Loucy (cell line): ENCODE measurements around the gene P2RX2.

Source experiments
- H2AFZ ChIP-seq: fragments of 200-600 bp; sonication (generic); 2 replicates; pipeline ENCODE4 v1.6.0; 2016; ENCODE audit warnings: antibody characterized with exemption, mild to moderate bottlenecking, low read length, moderate library complexity
- H3F3A ChIP-seq: fragments of 200-600 bp; 2 replicates; pipeline ENCODE4 v1.6.0; 2016; ENCODE audit warnings: antibody characterized with exemption, low read depth, mild to moderate bottlenecking
- H3K27me3 ChIP-seq: fragments of 200-600 bp; sonication (generic); 2 replicates; pipeline ENCODE4 v1.6.1; 2014; ENCODE audit warnings: low read length, mild to moderate bottlenecking; ENCODE audit not compliant: insufficient read depth, poor library complexity, severe bottlenecking
- H3K36me3 ChIP-seq: fragments of 200-600 bp; sonication (generic); 2 replicates; pipeline ENCODE4 v1.6.1; 2016; ENCODE audit warnings: low read length; ENCODE audit not compliant: insufficient read depth
- H3K4me1 ChIP-seq: fragments of 200-600 bp; sonication (generic); 2 replicates; pipeline ENCODE4 v1.5.1; 2014; ENCODE audit warnings: low read length, mild to moderate bottlenecking; ENCODE audit not compliant: insufficient read depth, poor library complexity, severe bottlenecking
- H3K4me2 ChIP-seq: fragments of 200-600 bp; sonication (generic); 2 replicates; pipeline ENCODE4 v1.6.0; 2014; ENCODE audit warnings: antibody characterized with exemption, low read length, low read depth, mild to moderate bottlenecking; ENCODE audit not compliant: poor library complexity, severe bottlenecking
- H3K4me3 ChIP-seq: fragments of 200-600 bp; sonication (generic); 2 replicates; pipeline ENCODE4 v1.5.1; 2014; ENCODE audit warnings: low read length, mild to moderate bottlenecking, mixed read lengths; ENCODE audit not compliant: poor library complexity, severe bottlenecking
- H3K79me2 ChIP-seq: fragments of 200-600 bp; sonication (generic); 2 replicates; pipeline ENCODE4 v1.6.1; 2014; ENCODE audit warnings: low read length; ENCODE audit not compliant: insufficient read depth
- H3K9ac ChIP-seq: fragments of 200-600 bp; sonication (generic); 2 replicates; pipeline ENCODE4 v1.6.0; 2014; ENCODE audit warnings: mild to moderate bottlenecking, low read depth, low read length, moderate library complexity; ENCODE audit not compliant: poor library complexity, severe bottlenecking
- H3K9me2 ChIP-seq: fragments of 200-600 bp; sonication (generic); replicated peaks from 2 replicates; pipeline ENCODE4 v1.6.1; 2016; ENCODE audit warnings: low read depth, low read length, mixed read lengths
- H3K9me3 ChIP-seq: fragments of 200-600 bp; sonication (generic); 2 replicates; pipeline ENCODE4 v1.6.1; 2014; ENCODE audit warnings: mild to moderate bottlenecking, antibody characterized with exemption, low read length, low read depth; ENCODE audit not compliant: insufficient read depth
- H4K20me1 ChIP-seq: fragments of 200-600 bp; sonication (generic); 2 replicates; pipeline ENCODE4 v1.6.0; 2014; ENCODE audit warnings: antibody characterized with exemption, low read length, mild to moderate bottlenecking; ENCODE audit not compliant: insufficient read depth, poor library complexity, severe bottlenecking
- EZH2phosphoT487 ChIP-seq: fragments of 200-600 bp; IDR thresholded peaks from 2 replicates; pipeline ENCODE4 v1.6.1; 2018; ENCODE audit warnings: antibody characterized with exemption, mild to moderate bottlenecking, moderate library complexity, borderline replicate concordance
- TF ChIP-seq, protein P1 (sequence below): fragments of 200-600 bp; sonication (generic); conservative IDR thresholded peaks from 2 replicates; pipeline ENCODE4 v1.5.1; 2014; ENCODE audit warnings: mild to moderate bottlenecking, antibody characterized with exemption, low read length

P2RX2 gene

DNA sequence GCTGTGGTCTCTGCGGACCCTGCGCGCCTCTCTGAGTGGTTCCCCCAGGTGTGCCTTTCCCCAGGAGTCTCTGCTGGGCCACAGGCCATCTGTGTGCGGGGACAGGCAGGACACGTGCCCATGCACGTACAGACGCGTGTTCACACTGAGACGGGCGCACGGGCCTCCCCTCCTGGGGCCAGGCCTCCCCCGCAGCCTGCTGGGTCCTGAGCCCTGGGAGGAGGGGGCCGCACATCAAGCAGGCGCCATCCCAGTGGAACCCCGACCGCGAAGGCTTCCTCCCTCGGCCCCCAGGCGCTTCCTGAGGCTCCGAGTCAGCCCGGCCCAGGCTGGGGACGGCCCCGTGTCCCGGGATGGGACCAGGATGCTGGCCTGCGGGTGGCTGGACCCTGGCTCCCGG is 47.9 kb upstream of the P2RX2 start:
- H3K79me2 ChIP-seq: peaks cover 35% of the 10 kb centered on the region; the same call in 1 of the 2 replicates
- no peaks in the 10 kb centered on the region for H3K9me2 ChIP-seq
- H4K20me1 ChIP-seq: peaks cover 39% of the 10 kb centered on the region
- TF ChIP-seq EZH2phosphoT487: no peak
- TF ChIP-seq, protein P1, sequence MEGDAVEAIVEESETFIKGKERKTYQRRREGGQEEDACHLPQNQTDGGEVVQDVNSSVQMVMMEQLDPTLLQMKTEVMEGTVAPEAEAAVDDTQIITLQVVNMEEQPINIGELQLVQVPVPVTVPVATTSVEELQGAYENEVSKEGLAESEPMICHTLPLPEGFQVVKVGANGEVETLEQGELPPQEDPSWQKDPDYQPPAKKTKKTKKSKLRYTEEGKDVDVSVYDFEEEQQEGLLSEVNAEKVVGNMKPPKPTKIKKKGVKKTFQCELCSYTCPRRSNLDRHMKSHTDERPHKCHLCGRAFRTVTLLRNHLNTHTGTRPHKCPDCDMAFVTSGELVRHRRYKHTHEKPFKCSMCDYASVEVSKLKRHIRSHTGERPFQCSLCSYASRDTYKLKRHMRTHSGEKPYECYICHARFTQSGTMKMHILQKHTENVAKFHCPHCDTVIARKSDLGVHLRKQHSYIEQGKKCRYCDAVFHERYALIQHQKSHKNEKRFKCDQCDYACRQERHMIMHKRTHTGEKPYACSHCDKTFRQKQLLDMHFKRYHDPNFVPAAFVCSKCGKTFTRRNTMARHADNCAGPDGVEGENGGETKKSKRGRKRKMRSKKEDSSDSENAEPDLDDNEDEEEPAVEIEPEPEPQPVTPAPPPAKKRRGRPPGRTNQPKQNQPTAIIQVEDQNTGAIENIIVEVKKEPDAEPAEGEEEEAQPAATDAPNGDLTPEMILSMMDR: no peak
- no peak overlapping the region for H3K4me2 ChIP-seq
- no peak overlapping the region for H3K4me3 ChIP-seq
- H3K9ac ChIP-seq: no peak overlapping the region
- H3F3A ChIP-seq: no peaks in the 10 kb centered on the region
- H3K9me3 ChIP-seq: no peaks in the 10 kb centered on the region
- H3K27me3 ChIP-seq: no peaks in the 10 kb centered on the region
- H3K4me1 ChIP-seq: peaks cover 4% of the 10 kb centered on the region
- peaks cover 75% of the 10 kb centered on the region; the same call in 1 of the 2 replicates for H3K36me3 ChIP-seq
- no peak overlapping the region for H2AFZ ChIP-seq

DNA sequence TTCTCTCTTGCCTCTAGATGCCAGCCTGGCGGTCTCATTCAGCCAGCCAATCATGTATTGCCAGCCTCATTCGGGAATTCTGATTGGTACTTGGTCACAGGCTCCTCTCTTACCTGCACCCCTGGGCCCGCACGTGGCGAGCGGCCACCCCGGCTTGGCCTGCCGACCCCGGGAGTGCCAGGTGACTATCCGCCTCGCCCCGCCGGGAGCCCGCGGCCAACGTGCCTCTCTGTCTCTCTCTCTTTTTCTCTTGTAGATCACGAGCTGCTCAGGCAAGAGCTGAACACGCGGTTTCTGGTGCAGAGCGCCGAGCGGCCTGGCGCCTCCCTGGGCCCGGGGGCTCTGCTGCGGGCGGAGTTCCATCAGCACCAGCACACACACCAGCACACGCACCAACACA is 47.5 kb upstream of the P2RX2 start:
- H3K9ac ChIP-seq: no peak overlapping the region
- peaks cover 75% of the 10 kb centered on the region; the same call in 1 of the 2 replicates for H3K36me3 ChIP-seq
- peaks cover 39% of the 10 kb centered on the region for H4K20me1 ChIP-seq
- H3K4me3 ChIP-seq: no peak overlapping the region
- H3K9me2 ChIP-seq: no peaks in the 10 kb centered on the region
- no peaks in the 10 kb centered on the region for H3K9me3 ChIP-seq
- no peak overlapping the region for H2AFZ ChIP-seq
- no peak overlapping the region for H3K4me2 ChIP-seq
- peaks cover 31% of the 10 kb centered on the region; the same call in 1 of the 2 replicates for H3K79me2 ChIP-seq
- no peaks in the 10 kb centered on the region for H3K27me3 ChIP-seq
- H3F3A ChIP-seq: no peaks in the 10 kb centered on the region
- H3K4me1 ChIP-seq: peaks cover 4% of the 10 kb centered on the region
- TF ChIP-seq, protein P1: no peak
- no peak for TF ChIP-seq EZH2phosphoT487

DNA sequence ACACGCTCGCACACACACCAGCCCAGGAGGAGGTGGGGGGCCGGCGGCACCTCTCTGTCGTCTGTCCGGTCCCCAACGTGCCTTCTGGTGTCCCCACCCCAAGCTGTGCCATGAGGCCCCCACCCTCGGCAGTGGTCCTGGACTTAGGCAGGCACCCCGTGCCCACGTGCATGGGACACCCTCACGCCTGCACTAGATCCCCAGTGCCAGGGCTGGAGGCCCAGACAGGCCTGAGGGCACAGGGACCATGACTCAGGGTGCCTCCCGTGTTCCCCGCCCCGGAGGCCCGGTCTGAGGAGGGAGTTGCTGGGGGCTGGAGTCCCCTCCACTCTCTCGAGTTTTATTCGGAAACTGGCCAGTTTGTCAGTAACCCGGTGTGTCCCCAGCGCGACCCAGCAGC is 47.0 kb upstream of the P2RX2 start:
- Histone ChIP-seq H3K4me1 (peaks cover 4% of the 10 kb centered on the region), H3K9me2 (no peaks in the 10 kb centered on the region), H3K4me3 (no peak overlapping the region), H4K20me1 (peaks cover 35% of the 10 kb centered on the region), H3K4me2 (no peak overlapping the region), H3F3A (no peaks in the 10 kb centered on the region), H3K9ac (no peak overlapping the region), H3K79me2 (peaks cover 26% of the 10 kb centered on the region; the same call in 1 of the 2 replicates), H3K27me3 (no peaks in the 10 kb centered on the region), H3K9me3 (no peaks in the 10 kb centered on the region), H3K36me3 (peaks cover 73% of the 10 kb centered on the region; the same call in 1 of the 2 replicates), H2AFZ (no peak overlapping the region)
- TF ChIP-seq EZH2phosphoT487: no peak
- TF ChIP-seq, protein P1: no peak
